HepG2 (cell line): ENCODE results near the gene RTF1. TPM values are rescaled to one million over a fixed set of nuclear protein-coding genes. Genes with fewer than 3 reads are reported as not detected.
A peak's percentile ranks its signal among the peaks of the same experiment; 100 is the strongest.

Experiments
- CERS6 ChIP-seq: sonication (generic); formaldehyde crosslinking; IDR thresholded peaks from 2 replicates; pipeline ENCODE4 v1.5.0; 2020; ENCODE audit warnings: missing genetic modification reagents
- CTCF ChIP-seq: sonication (generic); formaldehyde crosslinking; IDR thresholded peaks from 2 replicates; pipeline ENCODE4 v1.5.0; 2020; ENCODE audit warnings: mild to moderate bottlenecking, missing genetic modification reagents, moderate library complexity
- EZH2 ChIP-seq: conservative IDR thresholded peaks from 2 replicates; pipeline ENCODE4 v1.6.1; 2012; ENCODE audit warnings: mild to moderate bottlenecking, low read depth, low read length, moderate library complexity
- GATAD1 ChIP-seq: IDR thresholded peaks from 2 replicates; pipeline ENCODE4 v1.6.1; 2016; ENCODE audit warnings: missing genetic modification reagents, missing compliant biosample characterization
- GFI1 ChIP-seq: sonication (generic); formaldehyde crosslinking; IDR thresholded peaks from 2 replicates; pipeline ENCODE4 v1.5.0; 2020; ENCODE audit warnings: missing genetic modification reagents, mild to moderate bottlenecking, borderline replicate concordance
- HOXA9 ChIP-seq: sonication (generic); formaldehyde crosslinking; IDR thresholded peaks from 2 replicates; pipeline ENCODE4 v1.8.1; 2022; ENCODE audit warnings: missing genetic modification reagents, mild to moderate bottlenecking, moderate library complexity, borderline replicate concordance
- KMT2B ChIP-seq: IDR thresholded peaks from 2 replicates; pipeline ENCODE4 v1.6.1; 2016; ENCODE audit warnings: missing genetic modification reagents, missing compliant biosample characterization
- MAFF ChIP-seq: IDR thresholded peaks from 2 replicates; pipeline ENCODE4 v1.6.1; 2011; ENCODE audit warnings: low read depth, low read length, improper control_type of control experiment
- PRMT3 ChIP-seq: sonication (generic); formaldehyde crosslinking; IDR thresholded peaks from 2 replicates; pipeline ENCODE4 v1.8.1; 2022; ENCODE audit warnings: low read depth, mild to moderate bottlenecking, moderate library complexity, missing genetic modification reagents, borderline replicate concordance
- ZNF800 ChIP-seq: sonication (generic); formaldehyde crosslinking; IDR thresholded peaks from 2 replicates; pipeline ENCODE4 v1.4.0; 2020; ENCODE audit warnings: missing genetic modification reagents
- polyA plus RNA-seq, 8 experiments: library from polyadenylated mRNA; depleted of rRNA in 3 of 8; stranded (reverse) in 7 of 8; unstranded in 1 of 8; fragments of >200 nt; fragmentation: Illumina TruSeq in 4 of 8; extraction: Trizol in 4 of 8; gene quantifications; 2 replicates each; pipeline versions ENCODE4 v1.2.1 to v1.2.3, GENCODE V29; 2011 to 2016; ENCODE audit warnings: low read depth in 4 of 8, missing spikeins in 1 of 8, mixed read lengths in 1 of 8; ENCODE audit not compliant: insufficient read depth in 1 of 8
- total RNA-seq, 5 experiments: library from RNA; depleted of rRNA; stranded (reverse); fragments of >200 nt; fragmentation: Illumina TruSeq; extraction: Trizol; gene quantifications; 2 replicates each; pipeline ENCODE4 v1.2.3, GENCODE V29; 2016; ENCODE audit warnings: low read depth in 1 of 5
- TF ChIP-seq, protein P1 (sequence below): sonication (generic); formaldehyde crosslinking; IDR thresholded peaks from 2 replicates; pipeline ENCODE4 v1.8.0; 2022; ENCODE audit warnings: missing genetic modification reagents, mild to moderate bottlenecking, moderate library complexity, borderline replicate concordance
- TF ChIP-seq, protein P2 (sequence below): sonication (generic); formaldehyde crosslinking; IDR thresholded peaks from 2 replicates; pipeline ENCODE4 v1.4.0; 2020; ENCODE audit warnings: mild to moderate bottlenecking, missing genetic modification reagents, borderline replicate concordance

Gene RTF1
- total and polyA plus RNA-seq, 2 of the 13 experiments (the other 11 are each of a cell fraction or from before 2014, with no cell fraction given), result 13.9 to 17.9 TPM

DNA sequence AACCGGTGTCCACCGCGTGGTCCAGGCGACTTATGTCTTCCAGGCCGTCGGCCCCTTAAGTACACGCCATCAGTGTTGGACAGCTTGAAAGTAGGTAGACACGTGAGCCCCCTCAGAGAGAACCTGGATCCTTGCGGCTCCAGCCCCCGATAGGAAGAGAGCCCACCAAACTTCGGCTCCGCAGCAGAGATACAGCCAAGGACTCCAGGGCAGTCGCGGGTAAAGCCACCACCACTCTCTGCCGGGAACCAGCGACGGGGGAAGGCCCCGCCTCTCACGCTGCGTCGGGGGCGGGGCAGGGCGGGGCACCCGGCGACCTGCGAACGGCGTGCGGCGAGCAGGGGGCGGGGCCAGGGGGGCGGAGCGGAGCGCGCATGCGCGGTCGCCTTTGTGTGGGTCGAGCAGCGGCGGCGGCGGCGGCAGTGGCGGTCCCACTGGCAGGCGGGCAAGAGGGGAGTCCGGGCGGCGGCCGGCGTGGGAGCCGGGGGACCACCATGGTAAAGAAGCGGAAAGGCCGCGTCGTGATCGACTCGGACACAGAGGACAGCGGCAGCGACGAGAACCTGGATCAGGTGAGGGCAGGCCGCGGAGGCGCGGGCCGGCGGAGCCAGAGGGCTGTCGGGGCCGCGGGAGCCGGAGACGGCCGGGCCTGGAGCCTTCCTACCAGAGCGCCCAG lies at the start of gene RTF1 (continued):
- TF ChIP-seq, protein P1, sequence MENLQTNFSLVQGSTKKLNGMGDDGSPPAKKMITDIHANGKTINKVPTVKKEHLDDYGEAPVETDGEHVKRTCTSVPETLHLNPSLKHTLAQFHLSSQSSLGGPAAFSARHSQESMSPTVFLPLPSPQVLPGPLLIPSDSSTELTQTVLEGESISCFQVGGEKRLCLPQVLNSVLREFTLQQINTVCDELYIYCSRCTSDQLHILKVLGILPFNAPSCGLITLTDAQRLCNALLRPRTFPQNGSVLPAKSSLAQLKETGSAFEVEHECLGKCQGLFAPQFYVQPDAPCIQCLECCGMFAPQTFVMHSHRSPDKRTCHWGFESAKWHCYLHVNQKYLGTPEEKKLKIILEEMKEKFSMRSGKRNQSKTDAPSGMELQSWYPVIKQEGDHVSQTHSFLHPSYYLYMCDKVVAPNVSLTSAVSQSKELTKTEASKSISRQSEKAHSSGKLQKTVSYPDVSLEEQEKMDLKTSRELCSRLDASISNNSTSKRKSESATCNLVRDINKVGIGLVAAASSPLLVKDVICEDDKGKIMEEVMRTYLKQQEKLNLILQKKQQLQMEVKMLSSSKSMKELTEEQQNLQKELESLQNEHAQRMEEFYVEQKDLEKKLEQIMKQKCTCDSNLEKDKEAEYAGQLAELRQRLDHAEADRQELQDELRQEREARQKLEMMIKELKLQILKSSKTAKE (CRISPR knock-in tag), result no peak
- TF ChIP-seq GFI1 (CRISPR knock-in tag) (no peak), HOXA9 (peak; percentile 58; the same call in 1 of the 2 replicates), MAFF (no peak), CTCF (CRISPR knock-in tag) (no peak), PRMT3 (CRISPR knock-in tag) (no peak), KMT2B (CRISPR knock-in tag) (peak; percentile 64), ZNF800 (CRISPR knock-in tag) (0 out of 2 replicates have a peak, but pooled peaks have one; percentile 29), CERS6 (CRISPR knock-in tag) (no peak), GATAD1 (CRISPR knock-in tag) (peak; percentile 19; the same call in 1 of the 2 replicates), EZH2 (no peak)
- TF ChIP-seq, protein P2, sequence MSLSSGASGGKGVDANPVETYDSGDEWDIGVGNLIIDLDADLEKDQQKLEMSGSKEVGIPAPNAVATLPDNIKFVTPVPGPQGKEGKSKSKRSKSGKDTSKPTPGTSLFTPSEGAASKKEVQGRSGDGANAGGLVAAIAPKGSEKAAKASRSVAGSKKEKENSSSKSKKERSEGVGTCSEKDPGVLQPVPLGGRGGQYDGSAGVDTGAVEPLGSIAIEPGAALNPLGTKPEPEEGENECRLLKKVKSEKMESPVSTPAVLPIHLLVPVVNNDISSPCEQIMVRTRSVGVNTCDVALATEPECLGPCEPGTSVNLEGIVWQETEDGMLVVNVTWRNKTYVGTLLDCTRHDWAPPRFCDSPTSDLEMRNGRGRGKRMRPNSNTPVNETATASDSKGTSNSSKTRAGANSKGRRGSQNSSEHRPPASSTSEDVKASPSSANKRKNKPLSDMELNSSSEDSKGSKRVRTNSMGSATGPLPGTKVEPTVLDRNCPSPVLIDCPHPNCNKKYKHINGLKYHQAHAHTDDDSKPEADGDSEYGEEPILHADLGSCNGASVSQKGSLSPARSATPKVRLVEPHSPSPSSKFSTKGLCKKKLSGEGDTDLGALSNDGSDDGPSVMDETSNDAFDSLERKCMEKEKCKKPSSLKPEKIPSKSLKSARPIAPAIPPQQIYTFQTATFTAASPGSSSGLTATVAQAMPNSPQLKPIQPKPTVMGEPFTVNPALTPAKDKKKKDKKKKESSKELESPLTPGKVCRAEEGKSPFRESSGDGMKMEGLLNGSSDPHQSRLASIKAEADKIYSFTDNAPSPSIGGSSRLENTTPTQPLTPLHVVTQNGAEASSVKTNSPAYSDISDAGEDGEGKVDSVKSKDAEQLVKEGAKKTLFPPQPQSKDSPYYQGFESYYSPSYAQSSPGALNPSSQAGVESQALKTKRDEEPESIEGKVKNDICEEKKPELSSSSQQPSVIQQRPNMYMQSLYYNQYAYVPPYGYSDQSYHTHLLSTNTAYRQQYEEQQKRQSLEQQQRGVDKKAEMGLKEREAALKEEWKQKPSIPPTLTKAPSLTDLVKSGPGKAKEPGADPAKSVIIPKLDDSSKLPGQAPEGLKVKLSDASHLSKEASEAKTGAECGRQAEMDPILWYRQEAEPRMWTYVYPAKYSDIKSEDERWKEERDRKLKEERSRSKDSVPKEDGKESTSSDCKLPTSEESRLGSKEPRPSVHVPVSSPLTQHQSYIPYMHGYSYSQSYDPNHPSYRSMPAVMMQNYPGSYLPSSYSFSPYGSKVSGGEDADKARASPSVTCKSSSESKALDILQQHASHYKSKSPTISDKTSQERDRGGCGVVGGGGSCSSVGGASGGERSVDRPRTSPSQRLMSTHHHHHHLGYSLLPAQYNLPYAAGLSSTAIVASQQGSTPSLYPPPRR, result no peak
